22Rv1 (cell line): ENCODE data around the gene CTCF.

Experiments
- ZFX ChIP-seq: fragments of 450-650 bp; IDR thresholded peaks from 2 replicates; pipeline ENCODE4 v1.6.1; 2017; ENCODE audit warnings: antibody characterized with exemption, borderline replicate concordance
- TF ChIP-seq, protein P1 (sequence below): fragments of 450-650 bp; IDR thresholded peaks from 2 replicates; pipeline ENCODE4 v1.5.1; 2017; ENCODE audit warnings: mild to moderate bottlenecking

DNA sequence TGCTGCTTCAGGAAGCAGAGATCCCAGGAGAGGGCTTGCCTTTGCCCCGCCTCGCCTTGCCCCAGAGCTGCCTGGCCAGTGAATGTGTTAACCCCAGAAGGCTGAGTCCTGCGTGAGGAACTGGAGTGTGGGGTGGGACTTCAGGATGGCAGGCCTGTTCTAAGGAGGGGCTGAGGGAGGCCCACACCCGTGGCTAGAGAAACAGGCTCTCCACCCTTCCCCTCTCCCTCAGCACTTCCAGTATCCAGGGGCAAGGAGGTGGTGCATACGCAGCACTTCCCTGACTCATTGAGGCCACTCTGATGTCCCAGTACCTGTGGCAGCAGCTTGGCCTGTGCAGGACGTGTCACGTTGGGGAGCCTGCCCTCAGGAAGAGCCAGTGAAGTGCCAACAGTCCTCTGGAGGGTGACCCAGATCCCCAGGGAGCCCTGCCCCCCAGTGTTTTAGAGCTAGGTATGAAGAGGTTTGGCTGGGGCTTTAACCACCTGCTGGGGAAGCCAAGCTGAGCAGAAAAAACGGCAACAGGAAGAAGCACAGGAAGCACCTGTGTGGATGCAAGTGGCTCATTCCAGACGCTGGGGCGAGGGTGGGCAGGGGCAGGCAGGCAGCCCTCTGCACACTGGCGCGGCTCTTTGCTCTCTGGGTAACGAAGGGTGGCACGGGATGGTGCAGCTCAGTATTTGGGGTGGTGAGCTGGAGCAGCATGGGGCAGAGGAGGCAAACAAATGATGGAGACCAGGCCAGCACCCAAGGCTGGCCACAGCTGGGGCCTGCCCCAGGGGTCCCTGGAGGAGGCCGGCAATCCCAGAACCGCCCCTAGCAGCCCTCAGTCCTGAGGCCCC lies 14.7 kb upstream of the CTCF start:
- TF ChIP-seq, protein P1, sequence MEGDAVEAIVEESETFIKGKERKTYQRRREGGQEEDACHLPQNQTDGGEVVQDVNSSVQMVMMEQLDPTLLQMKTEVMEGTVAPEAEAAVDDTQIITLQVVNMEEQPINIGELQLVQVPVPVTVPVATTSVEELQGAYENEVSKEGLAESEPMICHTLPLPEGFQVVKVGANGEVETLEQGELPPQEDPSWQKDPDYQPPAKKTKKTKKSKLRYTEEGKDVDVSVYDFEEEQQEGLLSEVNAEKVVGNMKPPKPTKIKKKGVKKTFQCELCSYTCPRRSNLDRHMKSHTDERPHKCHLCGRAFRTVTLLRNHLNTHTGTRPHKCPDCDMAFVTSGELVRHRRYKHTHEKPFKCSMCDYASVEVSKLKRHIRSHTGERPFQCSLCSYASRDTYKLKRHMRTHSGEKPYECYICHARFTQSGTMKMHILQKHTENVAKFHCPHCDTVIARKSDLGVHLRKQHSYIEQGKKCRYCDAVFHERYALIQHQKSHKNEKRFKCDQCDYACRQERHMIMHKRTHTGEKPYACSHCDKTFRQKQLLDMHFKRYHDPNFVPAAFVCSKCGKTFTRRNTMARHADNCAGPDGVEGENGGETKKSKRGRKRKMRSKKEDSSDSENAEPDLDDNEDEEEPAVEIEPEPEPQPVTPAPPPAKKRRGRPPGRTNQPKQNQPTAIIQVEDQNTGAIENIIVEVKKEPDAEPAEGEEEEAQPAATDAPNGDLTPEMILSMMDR, result no peak
- no peak for TF ChIP-seq ZFX
